H1 (cell line): Measurements from ENCODE around the gene PIP5K1B. TPM values are rescaled to one million over a fixed set of nuclear protein-coding genes. Genes with fewer than 3 reads are reported as not detected.
A peak's percentile ranks its signal among the peaks of the same experiment; 100 is the strongest.

Source experiments
- CTCF ChIA-PET: fragments of 300-600 bp; sonication (Branson Sonifier 250); formaldehyde crosslinking; loops from one replicate; lab custom pipeline; 2021; ENCODE audit not compliant: partially characterized antibody; lab: Charles Lee
- POLR2A ChIA-PET: fragments of 300-600 bp; sonication (Branson Sonifier 250); formaldehyde crosslinking; loops from one replicate; lab custom pipeline; 2021; ENCODE audit warnings: inconsistent platforms; ENCODE audit not compliant: partially characterized antibody; lab: Charles Lee
- DNase-seq, 2 experiments: peaks; one replicate each; pipeline versions ENCODE4 v3.0.0 to v3.0.0-alpha.2; 2010 to 2022; ENCODE audit warnings: low spot score in 2 of 2, low read depth in 1 of 2, mixed read lengths in 1 of 2
- FAIRE-seq: peaks from 2 replicates; lab custom pipeline; 2011; peaks lifted over from hg19 to GRCh38; lab: Jason Lieb, UNC
- H2AFZ ChIP-seq: 2 replicates; pipeline ENCODE4 v1.8.1; 2012; ENCODE audit warnings: low read length, inconsistent platforms
- H2AK5ac ChIP-seq: 2 replicates; pipeline ENCODE4 v1.6.1; 2013; ENCODE audit warnings: low read depth, low read length
- H2BK120ac ChIP-seq: replicated peaks from 2 replicates; pipeline ENCODE3; 2013; ENCODE audit warnings: low read depth, low read length, inconsistent platforms
- H2BK12ac ChIP-seq: 2 replicates; pipeline ENCODE4 v1.6.1; 2013; ENCODE audit warnings: low read depth, low read length
- H2BK15ac ChIP-seq: 2 replicates; pipeline ENCODE4 v1.6.1; 2013; ENCODE audit warnings: low read length
- H2BK20ac ChIP-seq: 2 replicates; pipeline ENCODE4 v1.6.1; 2013; ENCODE audit warnings: low read length
- H2BK5ac ChIP-seq: 2 replicates; pipeline ENCODE4 v1.6.1; 2013; ENCODE audit warnings: low read depth, low read length
- H3K14ac ChIP-seq: 2 replicates; pipeline ENCODE4 v1.6.1; 2013; ENCODE audit warnings: inconsistent platforms; ENCODE audit not compliant: insufficient read length
- H3K18ac ChIP-seq: 2 replicates; pipeline ENCODE4 v1.6.1; 2013; ENCODE audit warnings: low read length; ENCODE audit errors: extremely low read depth
- H3K23ac ChIP-seq: 2 replicates; pipeline ENCODE4 v1.6.1; 2013; ENCODE audit warnings: inconsistent platforms; ENCODE audit not compliant: insufficient read length
- H3K23me2 ChIP-seq: 2 replicates; pipeline ENCODE4 v1.6.1; 2013; ENCODE audit warnings: low read depth, low read length
- H3K27ac ChIP-seq: 2 replicates; pipeline ENCODE4 v1.6.1; 2011; ENCODE audit warnings: low read depth, low read length, inconsistent platforms
- H3K27me3 ChIP-seq, 4 experiments: replicated peaks in 1 of 4; 1 replicate in 1 of 4; 2 replicates in 3 of 4; pipeline versions ENCODE4 v1.6.1 to v1.8.1; 2011 to 2013; ENCODE audit warnings: low read length in 3 of 4, mild to moderate bottlenecking in 3 of 4, inconsistent platforms in 2 of 4, mixed read lengths in 2 of 4, moderate library complexity in 1 of 4; ENCODE audit not compliant: control insufficient read depth in 3 of 4, insufficient read depth in 3 of 4; ENCODE audit errors: extremely low read depth in 1 of 4
- H3K36me3 ChIP-seq, 4 experiments: 2 replicates each; pipeline versions ENCODE4 v1.6.1 to v1.8.1; 2011 to 2013; ENCODE audit warnings: mild to moderate bottlenecking in 4 of 4, low read length in 3 of 4, moderate library complexity in 2 of 4, control low read depth in 1 of 4, inconsistent platforms in 1 of 4; ENCODE audit not compliant: insufficient read depth in 4 of 4, control insufficient read depth in 2 of 4
- H3K4ac ChIP-seq: replicated peaks from 2 replicates; pipeline ENCODE3; 2013; ENCODE audit warnings: low read length, low read depth, mixed read lengths, inconsistent platforms; ENCODE audit not compliant: insufficient read length
- H3K4me1 ChIP-seq, 4 experiments: replicated peaks in 1 of 4; 1 replicate in 1 of 4; 2 replicates in 3 of 4; pipeline versions ENCODE4 v1.6.1 to v1.8.1; 2011 to 2013; ENCODE audit warnings: low read length in 3 of 4, inconsistent platforms in 2 of 4, mixed read lengths in 1 of 4; ENCODE audit not compliant: insufficient read depth in 4 of 4, control insufficient read depth in 3 of 4
- H3K4me2 ChIP-seq, 2 experiments: 2 replicates each; pipeline versions ENCODE4 v1.6.1 to v1.8.1; 2011 to 2013; ENCODE audit warnings: low read depth in 2 of 2, low read length in 2 of 2, control low read depth in 1 of 2, inconsistent platforms in 1 of 2, mild to moderate bottlenecking in 1 of 2; ENCODE audit not compliant: insufficient read depth in 1 of 2
- H3K4me3 ChIP-seq, 4 experiments: fragments of 200-600, 300-600 bp in 1 of 4; sonication (generic), shearing (Covaris generic), sonication (Bioruptor Twin) in 1 of 4; 2 replicates each; pipeline versions ENCODE4 v1.5.1 to v1.8.1; 2011 to 2016; ENCODE audit warnings: low read length in 4 of 4, low read depth in 3 of 4, control low read depth in 2 of 4, inconsistent platforms in 2 of 4, mild to moderate bottlenecking in 2 of 4, mixed read lengths in 1 of 4, moderate library complexity in 1 of 4; ENCODE audit not compliant: insufficient read depth in 2 of 4; ENCODE audit errors: extremely low read depth in 1 of 4
- H3K56ac ChIP-seq: replicated peaks from 2 replicates; pipeline ENCODE3; 2013; ENCODE audit warnings: low read depth, mild to moderate bottlenecking, mixed read lengths, low read length, inconsistent platforms; ENCODE audit not compliant: insufficient read length
- H3K79me1 ChIP-seq: 2 replicates; pipeline ENCODE4 v1.6.1; 2013; ENCODE audit warnings: low read depth, low read length, control low read depth
- H3K79me2 ChIP-seq, 2 experiments: 2 replicates each; pipeline versions ENCODE4 v1.6.1 to v1.8.1; 2012 to 2013; ENCODE audit warnings: low read length in 2 of 2, mild to moderate bottlenecking in 2 of 2, inconsistent platforms in 1 of 2; ENCODE audit not compliant: insufficient read depth in 2 of 2, control insufficient read depth in 1 of 2
- H3K9ac ChIP-seq, 4 experiments: replicated peaks in 1 of 4; 1 replicate in 1 of 4; 2 replicates in 3 of 4; pipeline versions ENCODE4 v1.6.1 to v1.8.1; 2011 to 2013; ENCODE audit warnings: low read depth in 3 of 4, low read length in 3 of 4, control low read depth in 2 of 4, mild to moderate bottlenecking in 2 of 4, moderate library complexity in 2 of 4, inconsistent platforms in 1 of 4; ENCODE audit errors: extremely low read depth in 1 of 4
- H3K9me3 ChIP-seq, 2 experiments: 2 replicates each; pipeline versions ENCODE4 v1.6.1 to v1.8.1; 2012 to 2013; ENCODE audit warnings: mild to moderate bottlenecking in 2 of 2, moderate library complexity in 2 of 2, control low read depth in 1 of 2, inconsistent platforms in 1 of 2, low read depth in 1 of 2, low read length in 1 of 2, mixed read lengths in 1 of 2; ENCODE audit not compliant: insufficient read depth in 2 of 2
- H4K20me1 ChIP-seq, 2 experiments: replicated peaks in 1 of 2; 2 replicates each; pipeline versions ENCODE3 to v1.8.1; 2011 to 2013; ENCODE audit warnings: inconsistent platforms in 2 of 2, low read length in 2 of 2, mild to moderate bottlenecking in 1 of 2; ENCODE audit not compliant: insufficient read depth in 2 of 2, control insufficient read depth in 1 of 2
- H4K5ac ChIP-seq: 2 replicates; pipeline ENCODE4 v1.6.1; 2013; ENCODE audit warnings: low read length, low read depth, mixed read lengths, inconsistent platforms; ENCODE audit not compliant: insufficient read length
- H4K8ac ChIP-seq: 2 replicates; pipeline ENCODE4 v1.8.0; 2013; ENCODE audit warnings: mild to moderate bottlenecking, moderate library complexity, low read length, inconsistent platforms; ENCODE audit not compliant: insufficient read depth; ENCODE audit errors: extremely low read depth
- H4K91ac ChIP-seq: replicated peaks from 2 replicates; pipeline ENCODE3; 2013; ENCODE audit warnings: low read length, mixed read lengths, inconsistent platforms; ENCODE audit not compliant: insufficient read length
- CBX8 ChIP-seq: fragments of 300-800, 300-1000 bp; sonication (generic); IDR thresholded peaks from 2 replicates; pipeline ENCODE4 v1.7.1; 2016; ENCODE audit warnings: low read depth, low read length, borderline replicate concordance
- MAFK ChIP-seq: IDR thresholded peaks from 2 replicates; pipeline ENCODE4 v1.6.1; 2012; ENCODE audit warnings: low read depth, mild to moderate bottlenecking, improper control_type of control experiment, low read length
- WGBS, 2 experiments: shearing (Covaris generic) in 1 of 2; methylation state at CpG; one replicate each; pipeline versions ENCODE4 v1.1.6 to v1.1.7; 2013 to 2015; ENCODE audit warnings: low lambda C conversion rate in 2 of 2, mixed read lengths in 2 of 2, inconsistent platforms in 1 of 2, low coverage in 1 of 2, missing lambda C conversion rate in 1 of 2; ENCODE audit not compliant: insufficient replicate concordance in 2 of 2, insufficient coverage in 1 of 2, insufficient read length in 1 of 2; ENCODE audit errors: extremely low coverage in 1 of 2, missing lambda C conversion rate in 1 of 2; 5-methylcytosine and 5-hydroxymethylcytosine counted together
- polyA plus RNA-seq, 7 experiments: library from polyadenylated mRNA; depleted of rRNA in 3 of 7; stranded (reverse) in 5 of 7; unstranded in 2 of 7; fragments of >200 nt in 5 of 7; fragments of 200-250 nt in 2 of 7; gene quantifications; 1 replicate in 5 of 7; 2 replicates in 1 of 7; 4 replicates in 1 of 7; pipeline versions ENCODE4 v1.2.1 to v1.2.3, GENCODE V29; 2011 to 2013; ENCODE audit warnings: missing spikeins in 2 of 7, mixed read lengths in 2 of 7
- total RNA-seq: library from RNA; stranded (reverse); fragmentation: NEBNext Ultra II Directional; extraction: Animal tissue kit (Norgen Biotek cat#: 25700); gene quantifications from 2 replicates; pipeline ENCODE4 v1.2.1, GENCODE V29; 2021

The PIP5K1B gene
- total and polyA plus RNA-seq, 2 of the 8 experiments (the other 6 are each of a cell fraction or from before 2014, with no cell fraction given) = 4.7 to 7.7 TPM

DNA sequence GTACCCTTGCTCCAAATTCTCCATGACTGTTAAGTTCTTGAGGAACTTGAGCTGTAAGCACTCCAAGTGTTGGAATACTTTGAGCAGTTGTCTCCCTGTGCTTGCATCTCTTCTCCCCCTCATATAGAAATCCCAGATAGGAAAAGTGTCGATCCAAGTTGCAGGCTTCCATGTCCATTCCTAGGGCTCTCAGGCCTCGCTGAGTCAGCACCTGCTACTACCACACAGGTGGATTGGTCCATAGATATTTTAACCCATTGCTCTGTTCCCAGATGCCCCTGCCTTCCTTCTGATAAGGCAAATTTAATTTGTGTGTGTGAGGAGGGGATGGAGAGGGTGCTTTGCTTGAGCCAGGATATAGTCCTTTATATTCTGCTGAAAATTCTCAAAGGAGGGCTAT is 95.8 kb downstream of the PIP5K1B start:
- Histone ChIP-seq H4K8ac (no peak overlapping the region), H3K18ac (peak overlapping the region; percentile 25; the same call in 1 of the 2 replicates), H2BK12ac (no peak overlapping the region), H3K36me3 (no peaks in the 10 kb centered on the region), H4K20me1 (no peaks in the 10 kb centered on the region), H3K23ac (no peak overlapping the region), H2AFZ (no peak overlapping the region), H2AK5ac (no peak overlapping the region), H3K4me1 (peaks cover 0 to 5% (median 0%) of the 10 kb centered on the region in 4 experiments; a peak in 1 of 7 replicates), H3K79me1 (no peaks in the 10 kb centered on the region), H3K9me3 (no peaks in the 10 kb centered on the region), H3K4me3 (no peak overlapping the region), H2BK120ac (no peak overlapping the region), H3K27ac (no peak overlapping the region), H3K9ac (no peak overlapping the region), H3K4me2 (no peak overlapping the region), H4K91ac (no peak overlapping the region), H3K23me2 (no peaks in the 10 kb centered on the region), H2BK5ac (no peak overlapping the region), H3K14ac (no peak overlapping the region), H3K79me2 (no peaks in the 10 kb centered on the region), H3K4ac (no peak overlapping the region), H3K27me3 (peaks cover 0 to under 1% (median 0%) of the 10 kb centered on the region in 4 experiments; a peak in 1 of 7 replicates), H3K56ac (no peak overlapping the region), H2BK15ac (no peak overlapping the region), H4K5ac (no peak overlapping the region), H2BK20ac (no peak overlapping the region; the same call in 1 of the 2 replicates)
- ChIA-PET CTCF (no interaction called here), POLR2A (no interaction called here)
- 96% methylated on average over 2 of the region's 2 CpGs; no CpG with 5 or more reads in 1 of the 2 experiments for WGBS, 2 experiments
- DNase-seq (no peak), FAIRE-seq (no peak)
- no peak for TF ChIP-seq CBX8
- TF ChIP-seq MAFK = peak; percentile 58
